ENCODE results near the gene TSPEAR. TPM values are rescaled to one million over a fixed set of nuclear protein-coding genes. Genes with fewer than 3 reads are reported as not detected.

TSPEAR gene
- total and polyA plus RNA-seq, 2 of the 13 experiments (the other 11 are each of a cell fraction or from before 2014, with no cell fraction given) = 0.07 to 0.32 TPM

DNA sequence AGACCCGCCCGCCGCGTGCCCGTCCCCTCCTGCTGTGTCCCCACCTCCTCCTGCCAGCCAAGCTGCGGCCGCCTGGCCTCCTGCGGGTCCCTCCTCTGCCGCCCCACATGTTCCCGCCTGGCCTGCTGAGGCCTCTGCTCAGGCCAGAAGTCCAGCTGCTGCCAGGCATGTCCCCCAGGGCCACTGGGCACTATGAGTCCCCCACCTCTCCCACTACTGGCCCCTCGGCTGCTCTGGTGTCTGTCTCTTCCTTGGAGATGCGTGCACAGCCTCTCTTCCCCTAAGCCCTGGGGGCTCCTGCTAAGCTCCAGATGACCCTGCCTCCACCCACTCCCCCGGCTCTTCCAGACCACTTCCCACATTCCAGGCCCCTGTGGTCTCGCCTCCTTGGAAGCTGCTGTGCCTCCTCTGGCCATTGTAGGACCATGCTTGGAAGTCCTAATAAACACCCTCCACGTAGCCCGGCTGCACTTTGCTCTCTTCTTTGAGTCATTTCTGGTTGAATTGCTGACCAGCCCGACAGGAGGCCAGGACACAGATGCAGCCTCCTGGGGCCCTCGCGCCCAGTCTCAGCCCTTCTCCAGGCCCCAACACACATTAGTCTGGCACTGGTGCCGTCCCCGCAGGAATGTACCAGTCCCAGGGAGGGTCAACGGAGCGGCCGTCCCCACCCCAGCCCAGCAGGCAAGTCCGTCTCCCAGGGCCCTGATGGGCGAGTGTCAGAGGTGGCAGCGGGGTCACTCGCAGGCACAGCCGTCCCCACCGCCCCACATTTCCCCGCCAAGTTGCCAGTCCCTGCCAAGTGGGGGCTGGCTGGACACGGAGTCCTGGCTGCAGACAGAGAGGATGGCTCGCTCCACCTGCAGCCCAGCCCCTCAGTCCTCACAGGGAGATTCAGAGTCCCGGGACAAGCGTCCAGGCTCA lies 13.3 kb downstream of the TSPEAR start (continued):
- TF ChIP-seq, protein P1, sequence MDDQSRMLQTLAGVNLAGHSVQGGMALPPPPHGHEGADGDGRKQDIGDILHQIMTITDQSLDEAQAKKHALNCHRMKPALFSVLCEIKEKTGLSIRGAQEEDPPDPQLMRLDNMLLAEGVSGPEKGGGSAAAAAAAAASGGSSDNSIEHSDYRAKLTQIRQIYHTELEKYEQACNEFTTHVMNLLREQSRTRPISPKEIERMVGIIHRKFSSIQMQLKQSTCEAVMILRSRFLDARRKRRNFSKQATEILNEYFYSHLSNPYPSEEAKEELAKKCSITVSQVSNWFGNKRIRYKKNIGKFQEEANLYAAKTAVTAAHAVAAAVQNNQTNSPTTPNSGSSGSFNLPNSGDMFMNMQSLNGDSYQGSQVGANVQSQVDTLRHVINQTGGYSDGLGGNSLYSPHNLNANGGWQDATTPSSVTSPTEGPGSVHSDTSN (CRISPR knock-in tag; IDR thresholded peaks at IDR 0.05; ENCODE audit: borderline replicate concordance) = no peak
- 0 out of 2 replicates have a peak, but pooled peaks have one; percentile 37 for TF ChIP-seq POGZ (CRISPR knock-in tag; IDR thresholded peaks at IDR 0.05)
- no peak for TF ChIP-seq ZNF782 (CRISPR knock-in tag; IDR thresholded peaks at IDR 0.05; ENCODE audit: borderline replicate concordance)
- TF ChIP-seq SIX1 (CRISPR knock-in tag; IDR thresholded peaks at IDR 0.05; ENCODE audit: borderline replicate concordance) = no peak
- TF ChIP-seq U2AF1 (optimal IDR thresholded peaks at IDR 0.05; ENCODE audit: low read depth, low read length) = no peak
- no peak for TF ChIP-seq DNMT1 (CRISPR knock-in tag; IDR thresholded peaks at IDR 0.05)
- no peak for TF ChIP-seq ZNF407 (CRISPR knock-in tag; IDR thresholded peaks at IDR 0.05; ENCODE audit: not compliant biosample characterization)
- TF ChIP-seq, protein P2, sequence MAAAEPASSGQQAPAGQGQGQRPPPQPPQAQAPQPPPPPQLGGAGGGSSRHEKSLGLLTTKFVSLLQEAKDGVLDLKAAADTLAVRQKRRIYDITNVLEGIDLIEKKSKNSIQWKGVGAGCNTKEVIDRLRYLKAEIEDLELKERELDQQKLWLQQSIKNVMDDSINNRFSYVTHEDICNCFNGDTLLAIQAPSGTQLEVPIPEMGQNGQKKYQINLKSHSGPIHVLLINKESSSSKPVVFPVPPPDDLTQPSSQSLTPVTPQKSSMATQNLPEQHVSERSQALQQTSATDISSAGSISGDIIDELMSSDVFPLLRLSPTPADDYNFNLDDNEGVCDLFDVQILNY (CRISPR knock-in tag; conservative IDR thresholded peaks at IDR 0.05) = no peak
- no peak for TF ChIP-seq TRIM24 (CRISPR knock-in tag; IDR thresholded peaks at IDR 0.05)
- TF ChIP-seq, protein P3, sequence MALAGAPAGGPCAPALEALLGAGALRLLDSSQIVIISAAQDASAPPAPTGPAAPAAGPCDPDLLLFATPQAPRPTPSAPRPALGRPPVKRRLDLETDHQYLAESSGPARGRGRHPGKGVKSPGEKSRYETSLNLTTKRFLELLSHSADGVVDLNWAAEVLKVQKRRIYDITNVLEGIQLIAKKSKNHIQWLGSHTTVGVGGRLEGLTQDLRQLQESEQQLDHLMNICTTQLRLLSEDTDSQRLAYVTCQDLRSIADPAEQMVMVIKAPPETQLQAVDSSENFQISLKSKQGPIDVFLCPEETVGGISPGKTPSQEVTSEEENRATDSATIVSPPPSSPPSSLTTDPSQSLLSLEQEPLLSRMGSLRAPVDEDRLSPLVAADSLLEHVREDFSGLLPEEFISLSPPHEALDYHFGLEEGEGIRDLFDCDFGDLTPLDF (CRISPR knock-in tag; IDR thresholded peaks at IDR 0.05) = 0 out of 2 replicates have a peak, but pooled peaks have one; percentile 31
- TF ChIP-seq, protein P4, sequence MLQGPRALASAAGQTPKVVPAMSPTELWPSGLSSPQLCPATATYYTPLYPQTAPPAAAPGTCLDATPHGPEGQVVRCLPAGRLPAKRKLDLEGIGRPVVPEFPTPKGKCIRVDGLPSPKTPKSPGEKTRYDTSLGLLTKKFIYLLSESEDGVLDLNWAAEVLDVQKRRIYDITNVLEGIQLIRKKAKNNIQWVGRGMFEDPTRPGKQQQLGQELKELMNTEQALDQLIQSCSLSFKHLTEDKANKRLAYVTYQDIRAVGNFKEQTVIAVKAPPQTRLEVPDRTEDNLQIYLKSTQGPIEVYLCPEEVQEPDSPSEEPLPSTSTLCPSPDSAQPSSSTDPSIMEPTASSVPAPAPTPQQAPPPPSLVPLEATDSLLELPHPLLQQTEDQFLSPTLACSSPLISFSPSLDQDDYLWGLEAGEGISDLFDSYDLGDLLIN (CRISPR knock-in tag; IDR thresholded peaks at IDR 0.05; ENCODE audit: borderline replicate concordance) = no peak
- no peak for TF ChIP-seq ZNF775 (CRISPR knock-in tag; IDR thresholded peaks at IDR 0.05; ENCODE audit: borderline replicate concordance)
- no peak for TF ChIP-seq ZNF761 (CRISPR knock-in tag; conservative IDR thresholded peaks at IDR 0.05)
- no peak for TF ChIP-seq SIX4 (CRISPR knock-in tag; IDR thresholded peaks at IDR 0.05)
- TF ChIP-seq ZNF550 (CRISPR knock-in tag; IDR thresholded peaks at IDR 0.05; ENCODE audit: borderline replicate concordance) = no peak
